Smooth muscle cell (in vitro differentiated cells): ENCODE results near the gene VAPB. TPM values are rescaled to one million over a fixed set of nuclear protein-coding genes. Genes with fewer than 3 reads are reported as not detected.
"Not testable (repeated sequence)": the region's sequence is repeated elsewhere in the genome, so short reads cannot be mapped to it uniquely, and the experiment has no call there.

Source experiments
- DNase-seq: peaks from one replicate; lab custom pipeline; 2025; ENCODE audit not compliant: unreplicated experiment; lab: John Stamatoyannopoulos, UW
- H2AFZ ChIP-seq: fragments of 200-600 bp; sonication (generic); 2 replicates; pipeline ENCODE4 v1.6.0; 2016; ENCODE audit warnings: antibody characterized with exemption, low read depth, mild to moderate bottlenecking
- H3F3A ChIP-seq: fragments of 200-600 bp; sonication (generic); 2 replicates; pipeline ENCODE4 v1.6.0; 2017; ENCODE audit warnings: antibody characterized with exemption, low read depth
- H3K27ac ChIP-seq: fragments of 200-600 bp; sonication (generic); 2 replicates; pipeline ENCODE4 v1.5.1; 2016; ENCODE audit warnings: low read depth, mild to moderate bottlenecking
- H3K27me3 ChIP-seq: fragments of 200-600 bp; sonication (generic); 2 replicates; pipeline ENCODE4 v1.6.1; 2016; ENCODE audit warnings: low read depth, mild to moderate bottlenecking
- H3K36me3 ChIP-seq: fragments of 200-600 bp; sonication (generic); 2 replicates; pipeline ENCODE4 v1.5.1; 2016; ENCODE audit warnings: low read depth
- H3K4me1 ChIP-seq: fragments of 200-600 bp; sonication (generic); 2 replicates; pipeline ENCODE4 v1.5.1; 2016; ENCODE audit warnings: low read depth
- H3K4me2 ChIP-seq: fragments of 200-600 bp; sonication (generic); 2 replicates; pipeline ENCODE4 v1.6.0; 2016; ENCODE audit warnings: mild to moderate bottlenecking
- H3K4me3 ChIP-seq: fragments of 200-600 bp; sonication (generic); 2 replicates; pipeline ENCODE4 v1.5.1; 2016; ENCODE audit warnings: mild to moderate bottlenecking
- H3K79me2 ChIP-seq: fragments of 200-600 bp; sonication (generic); 2 replicates; pipeline ENCODE4 v1.6.0; 2016; ENCODE audit warnings: low read depth, mild to moderate bottlenecking
- H3K9ac ChIP-seq: fragments of 200-600 bp; sonication (generic); 2 replicates; pipeline ENCODE4 v1.6.0; 2016; ENCODE audit warnings: low read depth
- H3K9me3 ChIP-seq: fragments of 200-600 bp; sonication (generic); replicated peaks from 2 replicates; pipeline ENCODE4 v1.5.1; 2016; ENCODE audit warnings: low read depth
- H4K20me1 ChIP-seq: fragments of 200-600 bp; sonication (generic); 2 replicates; pipeline ENCODE4 v1.6.0; 2016; ENCODE audit warnings: low read depth
- CTCF ChIP-seq: fragments of 200-600 bp; sonication (generic); IDR thresholded peaks from 2 replicates; pipeline ENCODE4 v1.5.1; 2017; ENCODE audit warnings: borderline replicate concordance, mild to moderate bottlenecking, antibody characterized with exemption; ENCODE audit not compliant: insufficient read depth, poor library complexity, severe bottlenecking
- whole genome bisulfite sequencing: methylation state at CpG from one replicate; pipeline ENCODE4 v1.1.7; 2016; ENCODE audit warnings: low lambda C conversion rate; 5-methylcytosine and 5-hydroxymethylcytosine counted together
- polyA plus RNA-seq: library from polyadenylated mRNA; unstranded; fragments of >200 nt; fragmentation: Nextera tagmentation; extraction: Ambion mirVana; gene quantifications from 2 replicates; pipeline ENCODE4 v1.2.1, GENCODE V29; 2016
- total RNA-seq: library from RNA; depleted of rRNA; stranded (reverse); fragments of >200 nt; gene quantifications from 2 replicates; pipeline ENCODE4 v1.2.3, GENCODE V29; 2014

Gene VAPB
- total and polyA plus RNA-seq, 2 experiments from 2014 or later: 14.9 to 28.2 TPM

- Histone ChIP-seq H3K36me3 (peaks cover 13% of the 10 kb centered on the region), H3K4me2 (no peak overlapping the region), H3K27ac (no peak overlapping the region), H3K4me3 (no peak overlapping the region), H4K20me1 (peaks cover 8% of the 10 kb centered on the region), H2AFZ (no peak overlapping the region), H3K9ac (no peak overlapping the region), H3K9me3 (no peaks in the 10 kb centered on the region), H3K79me2 (no peaks in the 10 kb centered on the region), H3K27me3 (no peaks in the 10 kb centered on the region), H3K4me1 (no peaks in the 10 kb centered on the region), H3F3A (no peaks in the 10 kb centered on the region)
- no peak for TF ChIP-seq CTCF
- 91% methylated on average over 4 of the region's 4 CpGs for WGBS
- DNase-seq: no peak
Measured at GRCh38 chr20:58362970-58363369, 26.1 kb upstream of the VAPB start.

GRCh38 chr20:58366866-58367265 lies 22.2 kb upstream of the VAPB start:
- Histone ChIP-seq H3K9me3 (no peaks in the 10 kb centered on the region), H3K27ac (no peak overlapping the region), H3K36me3 (peaks cover 4% of the 10 kb centered on the region), H3K9ac (no peak overlapping the region), H3K79me2 (no peaks in the 10 kb centered on the region), H3K4me3 (no peak overlapping the region), H3K4me2 (no peak overlapping the region), H4K20me1 (peaks cover 8% of the 10 kb centered on the region), H3K27me3 (no peaks in the 10 kb centered on the region), H3K4me1 (no peaks in the 10 kb centered on the region), H2AFZ (no peak overlapping the region), H3F3A (no peaks in the 10 kb centered on the region)
- WGBS: 89% methylated on average over 3 of the region's 3 CpGs
- no peak for TF ChIP-seq CTCF
- no peak for DNase-seq

- WGBS: 61% methylated on average over 9 of the region's 9 CpGs
- Histone ChIP-seq H3K9ac (no peak overlapping the region), H3K27ac (no peak overlapping the region), H3K79me2 (no peaks in the 10 kb centered on the region), H3K9me3 (no peaks in the 10 kb centered on the region), H3F3A (no peaks in the 10 kb centered on the region), H2AFZ (no peak overlapping the region), H3K27me3 (no peaks in the 10 kb centered on the region), H3K4me2 (no peak overlapping the region), H3K4me3 (no peak overlapping the region), H3K36me3 (no peaks in the 10 kb centered on the region), H3K4me1 (peaks cover 14% of the 10 kb centered on the region), H4K20me1 (no peaks in the 10 kb centered on the region)
- no peak for DNase-seq
- no peak for TF ChIP-seq CTCF
Measured at GRCh38 chr20:58372806-58373205, 16.2 kb upstream of the VAPB start.

- DNase-seq, H3K79me2 ChIP-seq, H3K9me3 ChIP-seq, H3K36me3 ChIP-seq, H3F3A ChIP-seq, H3K27ac ChIP-seq, H3K27me3 ChIP-seq, H2AFZ ChIP-seq, H3K4me3 ChIP-seq, H3K9ac ChIP-seq, H3K4me2 ChIP-seq, H4K20me1 ChIP-seq: not testable (repeated sequence)
- H3K4me1 ChIP-seq: peaks cover 14% of the 10 kb centered on the region
- 94% methylated on average over 8 of the region's 8 CpGs for WGBS
Measured at GRCh38 chr20:58373296-58373695, 15.7 kb upstream of the VAPB start.
